Gastrocnemius medialis (tissue), 4 donors: ENCODE results near the gene SOAT1. TPM values are rescaled to one million over a fixed set of nuclear protein-coding genes. Genes with fewer than 3 reads are reported as not detected.

Experiments
- ATAC-seq, 2 donors: fragments of 150-250 bp; one replicate each; pipeline ENCODE4 v1.9.1; 2016
- DNase-seq, 2 donors: peaks; one replicate each; pipeline ENCODE4 v3.0.0-alpha.2; 2019
- H3K27ac ChIP-seq, 4 donors: fragments of 200-600 bp; sonication (generic); 1 replicate in 1 of 4; 2 replicates in 3 of 4; pipeline ENCODE4 v1.5.1; 2016 to 2018; ENCODE audit warnings: mild to moderate bottlenecking in 2 of 4, moderate library complexity in 1 of 4
- H3K27me3 ChIP-seq, 3 donors: fragments of 200-600 bp; sonication (generic) in 2 of 3; 1 replicate in 1 of 3; 2 replicates in 2 of 3; pipeline versions ENCODE4 v1.5.1 to v1.6.0; 2016 to 2019; ENCODE audit warnings: mild to moderate bottlenecking in 1 of 3, moderate library complexity in 1 of 3
- H3K36me3 ChIP-seq, 2 donors: fragments of 200-600 bp; sonication (generic) in 1 of 2; one replicate each; pipeline ENCODE4 v1.5.1; 2017 to 2018
- H3K4me1 ChIP-seq, 2 donors: fragments of 200-600 bp; sonication (generic) in 1 of 2; one replicate each; pipeline ENCODE4 v1.5.1; 2016 to 2017; ENCODE audit warnings: mild to moderate bottlenecking in 2 of 2
- H3K4me3 ChIP-seq, 4 donors: fragments of 200-600 bp; sonication (generic) in 3 of 4; 1 replicate in 1 of 4; 2 replicates in 3 of 4; pipeline ENCODE4 v1.5.1; 2016 to 2019; ENCODE audit warnings: mild to moderate bottlenecking in 2 of 4
- H3K9me3 ChIP-seq, 3 donors: fragments of 200-600 bp; sonication (generic) in 2 of 3; 1 replicate in 1 of 3; 2 replicates in 2 of 3; pipeline ENCODE4 v1.5.1; 2016 to 2019
- CTCF ChIP-seq, 5 experiments: fragments of 450-650 bp in 3 of 5; fragments of 200-600 bp in 2 of 5; sonication (generic) in 2 of 5; IDR thresholded peaks in 4 of 5; conservative IDR thresholded peaks in 1 of 5; 1 replicate in 4 of 5; 2 replicates in 1 of 5; pipeline ENCODE4 v1.5.1; 2016 to 2019; ENCODE audit warnings: antibody characterized with exemption in 5 of 5, mild to moderate bottlenecking in 3 of 5, moderate library complexity in 3 of 5
- POLR2A ChIP-seq, 2 donors: fragments of 450-650 bp; IDR thresholded peaks; one replicate each; pipeline ENCODE4 v1.6.1; 2017; ENCODE audit warnings: antibody characterized with exemption in 2 of 2, mild to moderate bottlenecking in 2 of 2, moderate library complexity in 2 of 2
- in situ Hi-C, 4 donors: fragments of 200-750 bp; cut with MboI; loops; one replicate each; pipeline versions ENCODE4 v1.15.0 to v1.8.0; 2017; ENCODE audit warnings: low sequenced_read_pairs in 4 of 4
- intact Hi-C: fragments of 100-400 bp; cut with DNase I; formaldehyde crosslinking; loops from one replicate; pipeline ENCODE4 v1.15.1; 2023; ENCODE audit warnings: low total_unique reads
- total RNA-seq, 4 donors: library from RNA; depleted of rRNA; stranded (reverse); fragments of >200 nt; gene quantifications; one replicate each; pipeline versions ENCODE4 v1.1.0 to v1.2.3, GENCODE V29; 2016

SOAT1 gene
- total RNA-seq, 4 donors from 2014 or later, result 5.2 to 11.7 (median 6.4) TPM

GRCh38 chr1:179253286-179253972, 40.2 kb upstream of the SOAT1 start:
- in situ Hi-C loops, result no loop called here
- intact Hi-C loops, result loop anchor here (5.0 kb wide), 1 partner anchor 114 kb away; the partner anchor contains the start of gene AXDND1
- Histone ChIP-seq H3K27me3 (no peaks in the 10 kb centered on the region), H3K36me3 (no peaks in the 10 kb centered on the region), H3K4me3 (no peak overlapping the region), H3K27ac (no peak overlapping the region), H3K4me1 (no peaks in the 10 kb centered on the region), H3K9me3 (no peaks in the 10 kb centered on the region)
- TF ChIP-seq CTCF (IDR thresholded peaks at IDR 0.05 in 4 of 5, conservative IDR thresholded peaks at IDR 0.05 in 1 of 5) (no peak), POLR2A (IDR thresholded peaks at IDR 0.05) (no peak)
- no peak for ATAC-seq
- no peak for DNase-seq

- intact Hi-C loops (no loop called here), in situ Hi-C loops (loop anchor here in 1 of 4 donors (10.0 kb wide), 1 partner anchor 113 kb away; no protein-coding TSS in a partner anchor)
Measured at GRCh38 chr1:179262183-179262582, 31.4 kb upstream of the SOAT1 start.

GRCh38 chr1:179263121-179263520, 30.5 kb upstream of the SOAT1 start:
- Histone ChIP-seq H3K27ac (no peak overlapping the region), H3K4me1 (no peaks in the 10 kb centered on the region), H3K4me3 (no peak overlapping the region), H3K27me3 (no peaks in the 10 kb centered on the region), H3K36me3 (no peaks in the 10 kb centered on the region), H3K9me3 (no peaks in the 10 kb centered on the region)
- no peak for TF ChIP-seq POLR2A (IDR thresholded peaks at IDR 0.05)
- no peak for TF ChIP-seq CTCF (IDR thresholded peaks at IDR 0.05 in 4 of 5, conservative IDR thresholded peaks at IDR 0.05 in 1 of 5)
- DNase-seq, result no peak
- ATAC-seq, result no peak
- in situ Hi-C loops (loop anchor here in 1 of 4 donors (10.0 kb wide), 1 partner anchor 112 kb away; no protein-coding TSS in a partner anchor), intact Hi-C loops (no loop called here)

More at GRCh38 chr1:179262183-179262582, 31.4 kb upstream of the SOAT1 start:
- Histone ChIP-seq H3K4me3 (no peak overlapping the region), H3K27ac (no peak overlapping the region), H3K27me3 (no peaks in the 10 kb centered on the region), H3K36me3 (no peaks in the 10 kb centered on the region), H3K9me3 (no peaks in the 10 kb centered on the region), H3K4me1 (no peaks in the 10 kb centered on the region)
- DNase-seq (no peak), ATAC-seq (no peak)
- TF ChIP-seq POLR2A (IDR thresholded peaks at IDR 0.05), result no peak
- TF ChIP-seq CTCF (IDR thresholded peaks at IDR 0.05 in 4 of 5, conservative IDR thresholded peaks at IDR 0.05 in 1 of 5), result no peak

GRCh38 chr1:179264507-179264906, 29.1 kb upstream of the SOAT1 start:
- intact Hi-C loops (no loop called here), in situ Hi-C loops (loop anchor here in 1 of 4 donors (10.0 kb wide), 1 partner anchor 110 kb away; no protein-coding TSS in a partner anchor)
- no peak for DNase-seq
- no peaks in the 10 kb centered on the region for H3K36me3 ChIP-seq
- H3K27ac ChIP-seq, result no peak overlapping the region
- H3K4me1 ChIP-seq, result no peaks in the 10 kb centered on the region
- no peaks in the 10 kb centered on the region for H3K9me3 ChIP-seq
- no peak overlapping the region for H3K4me3 ChIP-seq
- TF ChIP-seq CTCF (IDR thresholded peaks at IDR 0.05 in 4 of 5, conservative IDR thresholded peaks at IDR 0.05 in 1 of 5), result no peak
- no peak for TF ChIP-seq POLR2A (IDR thresholded peaks at IDR 0.05)
- H3K27me3 ChIP-seq, result no peaks in the 10 kb centered on the region
- ATAC-seq, result no peak
